ENCODE results near the gene CFAP299.
"Not testable (repeated sequence)": the region's sequence is repeated elsewhere in the genome, so short reads cannot be mapped to it uniquely, and the experiment has no call there.

Gene CFAP299

GRCh38 chr4:80333121-80333520 is 2.4 kb upstream of the CFAP299 start:
- no peak for DNase-seq

- no peak for DNase-seq
Observed at GRCh38 chr4:80334568-80334967, 962 bp upstream of the CFAP299 start.

DNA sequence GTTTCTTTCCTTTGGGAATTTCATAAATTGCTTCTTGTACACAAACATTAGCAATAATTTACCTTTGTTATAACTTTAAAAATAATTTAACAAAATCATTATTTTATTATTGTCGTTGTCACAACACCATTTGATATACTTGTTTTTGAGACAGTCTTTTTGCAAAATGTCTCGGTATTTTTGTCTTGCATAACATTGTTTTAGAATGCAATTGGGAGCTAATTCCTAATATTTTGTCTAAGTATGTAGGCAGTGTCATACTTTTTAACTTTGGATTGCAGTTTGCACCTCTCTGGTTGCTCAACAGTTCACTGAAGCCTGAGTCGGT is 340 bp upstream of the CFAP299 start:
- no peak for DNase-seq

DNA sequence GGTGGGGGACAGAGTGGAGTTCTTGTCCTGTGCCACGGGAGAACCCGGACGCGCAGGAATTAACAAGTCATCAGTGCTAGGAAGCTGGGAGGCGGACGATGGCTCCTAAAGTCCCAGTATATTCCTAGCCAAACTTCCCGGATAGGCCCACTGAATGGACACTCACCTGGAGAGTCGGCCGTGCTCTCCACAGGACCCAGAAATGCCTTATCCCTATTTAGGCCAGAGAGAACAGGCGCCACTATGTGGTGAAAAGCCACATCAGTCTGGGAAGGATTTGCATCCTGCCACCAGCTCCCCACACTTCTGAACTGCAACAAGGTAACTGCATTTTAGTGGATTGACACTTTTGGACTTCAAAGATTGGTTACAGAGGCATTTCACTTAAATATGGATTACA is 1.1 kb downstream of the CFAP299 start:
- DNase-seq = no peak

DNA sequence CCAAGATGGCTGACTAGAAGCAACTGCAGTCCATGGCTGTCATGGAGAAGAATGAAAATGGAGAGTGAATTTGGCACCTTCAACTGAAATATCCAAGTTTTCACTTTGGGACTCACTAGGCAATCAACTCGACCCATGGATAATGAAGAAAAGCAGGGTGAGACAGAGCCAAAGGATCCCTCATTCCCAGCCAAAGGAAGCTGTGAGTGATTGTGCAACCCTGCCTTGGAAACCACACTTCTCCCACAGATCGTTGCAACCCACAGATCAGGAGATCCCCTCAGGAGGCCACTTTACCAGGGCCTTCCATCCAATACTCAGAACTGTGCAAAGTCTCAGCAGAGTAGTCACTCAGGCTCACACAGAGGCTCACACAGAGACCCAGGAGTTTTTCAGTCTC is 4.5 kb downstream of the CFAP299 start:
- no peak for DNase-seq

GRCh38 chr4:80342684-80343083 is 7.2 kb downstream of the CFAP299 start:
- DNase-seq = not testable (repeated sequence)

- DNase-seq = no peak
Observed at GRCh38 chr4:80343887-80344286, 8.4 kb downstream of the CFAP299 start.

DNA sequence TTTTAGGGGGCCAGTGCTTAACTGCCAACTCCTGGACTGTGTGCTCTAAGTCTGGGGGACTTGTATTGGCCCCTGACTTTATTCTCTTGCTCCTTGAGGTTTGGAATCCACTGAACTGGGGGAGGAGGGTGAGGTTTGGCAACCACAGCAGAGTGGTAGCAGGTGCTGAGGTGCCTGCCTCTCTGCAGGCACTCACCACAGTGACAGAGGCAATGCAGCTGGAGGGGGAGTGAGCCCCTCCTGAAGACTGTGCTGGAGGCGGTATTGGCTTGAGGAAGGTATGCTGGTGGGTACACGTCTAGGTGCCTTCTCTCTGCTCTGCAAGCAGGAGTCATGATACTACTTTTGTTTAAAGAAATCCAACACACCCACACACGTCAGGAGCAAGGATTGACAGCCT is 24.6 kb downstream of the CFAP299 start:
- DNase-seq = no peak

DNA sequence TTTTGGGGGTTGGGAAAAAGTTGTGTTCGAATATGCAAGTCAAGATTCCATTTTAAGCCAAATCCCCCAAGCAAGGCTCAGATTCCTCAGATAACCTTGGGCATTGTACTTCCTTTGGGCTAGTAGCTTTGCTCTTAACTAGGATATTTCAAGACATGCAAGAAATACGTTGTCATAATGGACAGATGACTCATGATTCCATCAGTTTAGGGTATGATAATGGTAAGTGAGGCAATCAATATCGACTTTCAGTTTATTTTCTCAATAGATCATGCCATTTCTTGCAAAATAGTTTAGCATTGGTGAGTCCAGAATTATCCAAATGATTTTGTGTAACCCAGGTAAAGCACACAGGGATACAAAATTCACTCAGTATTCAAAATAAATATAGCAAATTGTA is 25.4 kb downstream of the CFAP299 start:
- DNase-seq = no peak

GRCh38 chr4:80361329-80361900 is 25.9 kb downstream of the CFAP299 start:
- DNase-seq = no peak

GRCh38 chr4:80362578-80363181 is 27.1 kb downstream of the CFAP299 start:
- peak; percentile 1 for DNase-seq

DNA sequence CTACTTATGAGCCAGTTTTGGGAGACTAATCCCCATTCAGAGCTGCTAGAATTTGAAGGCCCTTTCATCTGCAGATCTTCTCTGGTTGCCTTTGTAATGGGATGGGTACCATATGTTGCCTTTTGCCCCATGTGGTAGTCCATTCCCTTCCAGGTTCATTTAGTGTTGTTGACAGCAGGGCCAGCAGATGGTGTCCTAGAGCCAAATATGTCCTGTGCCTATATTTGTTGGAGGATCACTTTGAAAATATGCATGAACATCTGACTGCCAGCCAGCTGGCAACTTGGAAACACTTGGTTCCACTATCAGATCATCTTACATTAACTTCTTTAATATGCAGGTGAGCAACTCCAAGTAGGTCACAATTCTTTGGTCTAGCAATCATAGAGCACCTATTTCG is 30.4 kb downstream of the CFAP299 start:
- DNase-seq = peak; percentile 23

- no peak for DNase-seq
Observed at GRCh38 chr4:80367737-80368136, 32.2 kb downstream of the CFAP299 start.

GRCh38 chr4:80370635-80371034 is 35.1 kb downstream of the CFAP299 start:
- no peak for DNase-seq

DNA sequence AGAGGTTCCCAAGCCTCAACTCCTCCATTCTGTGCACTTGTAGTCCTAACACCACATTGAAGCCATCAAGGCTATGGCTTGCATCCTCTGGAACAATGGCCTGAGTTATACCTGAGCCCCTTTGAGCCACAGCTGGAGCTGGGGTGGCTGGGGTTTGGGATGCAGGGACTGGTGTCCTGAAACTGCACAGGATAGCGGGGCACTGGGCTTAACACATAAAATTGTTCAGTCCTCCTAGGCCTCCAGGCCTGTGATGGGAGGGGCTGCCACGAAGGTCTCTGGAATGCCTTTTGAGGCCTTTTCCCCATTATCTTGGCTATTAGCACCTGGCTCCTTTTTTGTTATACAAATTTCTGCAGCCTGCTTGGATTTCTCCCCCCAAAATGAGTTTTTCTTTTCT is 35.5 kb downstream of the CFAP299 start:
- no peak for DNase-seq

DNA sequence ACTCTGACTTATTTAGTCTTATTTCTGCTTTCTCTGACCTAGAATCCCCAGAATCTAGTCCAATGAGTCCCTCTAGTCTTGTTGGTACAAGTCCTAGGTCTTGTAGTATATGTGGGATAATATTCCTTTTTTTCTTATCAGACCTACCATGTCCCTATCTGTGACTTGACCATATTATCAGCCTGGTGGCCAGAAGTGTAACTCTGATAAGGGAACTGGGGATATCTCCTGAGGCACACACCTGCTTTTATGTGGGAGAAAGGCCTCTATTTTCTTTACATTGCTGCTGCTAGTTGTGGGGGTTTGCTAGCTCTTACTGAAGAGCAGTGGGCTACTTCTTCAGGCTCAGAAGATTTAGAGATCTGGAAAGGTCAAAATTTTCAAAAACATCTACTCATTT is 38.6 kb downstream of the CFAP299 start:
- DNase-seq = no peak

- DNase-seq = no peak
Observed at GRCh38 chr4:80382090-80382832, 46.7 kb downstream of the CFAP299 start.

DNA sequence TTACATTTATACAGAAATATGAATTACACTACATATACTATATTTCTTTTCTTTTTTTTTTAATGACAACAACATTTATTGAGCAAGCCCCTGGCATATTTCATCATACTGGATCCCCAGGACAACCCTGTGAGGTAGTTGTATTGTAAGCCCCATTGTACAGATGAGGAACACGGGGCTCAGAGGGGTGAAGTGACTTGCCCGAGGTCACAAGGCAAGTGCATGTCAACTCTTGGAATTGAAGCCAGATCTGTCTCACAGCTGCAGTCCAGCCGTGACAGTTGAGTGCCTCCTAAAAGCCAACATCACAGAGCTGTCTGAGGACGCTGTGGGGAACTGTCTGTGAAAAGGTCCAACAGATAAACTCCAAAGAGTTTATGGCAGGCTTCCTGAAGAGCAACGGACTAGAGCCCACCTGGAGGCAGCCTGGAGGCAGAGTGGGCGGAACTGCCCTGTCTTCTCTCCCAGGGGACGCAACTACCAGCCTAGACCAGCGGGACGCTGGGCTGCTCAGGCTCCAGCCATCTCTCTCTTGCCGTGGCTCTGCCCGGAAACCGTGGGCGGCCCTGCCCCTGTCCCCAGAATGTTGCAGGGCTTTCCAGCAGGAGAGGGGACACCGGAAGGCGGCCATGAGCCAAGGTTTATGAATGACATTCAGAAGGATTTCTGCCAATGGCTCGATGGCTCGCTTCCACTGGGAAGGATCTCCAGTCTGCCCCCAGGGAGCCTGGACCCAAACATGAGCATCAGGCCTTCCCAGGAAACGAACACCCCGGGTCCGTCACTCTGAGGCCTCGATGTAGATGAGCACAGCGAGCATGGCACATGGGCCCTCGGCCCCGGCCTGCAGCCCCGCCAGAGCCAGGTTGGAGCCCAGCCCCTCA is 50.1 kb downstream of the CFAP299 start:
- DNase-seq = no peak

DNA sequence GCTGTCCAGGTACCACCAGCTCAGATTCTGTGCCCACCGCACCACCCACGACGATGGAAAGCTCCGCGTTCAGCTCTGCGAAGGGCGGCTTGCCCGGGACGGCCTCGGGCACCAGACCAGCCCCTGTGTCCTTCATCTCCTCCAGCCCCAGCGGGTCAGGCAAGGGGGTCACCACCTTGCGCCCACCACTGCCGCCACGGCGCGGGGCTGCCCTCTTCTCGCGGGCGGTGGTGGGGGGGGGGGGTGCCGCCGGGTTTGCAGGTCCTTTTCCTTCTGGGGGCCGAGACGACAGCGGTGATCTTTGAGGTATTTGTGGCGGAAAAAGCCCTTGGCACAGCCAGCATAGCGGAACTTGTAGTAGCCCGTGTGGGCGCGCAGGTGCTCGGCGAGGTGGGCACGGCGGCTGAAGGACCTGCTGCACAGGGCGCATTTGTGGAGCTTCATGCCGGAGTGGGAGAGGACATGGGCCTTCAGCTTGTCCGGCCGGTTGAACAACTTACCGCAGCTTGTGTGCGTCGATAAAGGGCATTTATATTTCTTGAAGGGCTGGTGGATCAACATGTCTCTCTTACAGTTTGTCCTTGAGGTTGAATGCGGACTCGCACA is 50.9 kb downstream of the CFAP299 start:
- DNase-seq = no peak

DNA sequence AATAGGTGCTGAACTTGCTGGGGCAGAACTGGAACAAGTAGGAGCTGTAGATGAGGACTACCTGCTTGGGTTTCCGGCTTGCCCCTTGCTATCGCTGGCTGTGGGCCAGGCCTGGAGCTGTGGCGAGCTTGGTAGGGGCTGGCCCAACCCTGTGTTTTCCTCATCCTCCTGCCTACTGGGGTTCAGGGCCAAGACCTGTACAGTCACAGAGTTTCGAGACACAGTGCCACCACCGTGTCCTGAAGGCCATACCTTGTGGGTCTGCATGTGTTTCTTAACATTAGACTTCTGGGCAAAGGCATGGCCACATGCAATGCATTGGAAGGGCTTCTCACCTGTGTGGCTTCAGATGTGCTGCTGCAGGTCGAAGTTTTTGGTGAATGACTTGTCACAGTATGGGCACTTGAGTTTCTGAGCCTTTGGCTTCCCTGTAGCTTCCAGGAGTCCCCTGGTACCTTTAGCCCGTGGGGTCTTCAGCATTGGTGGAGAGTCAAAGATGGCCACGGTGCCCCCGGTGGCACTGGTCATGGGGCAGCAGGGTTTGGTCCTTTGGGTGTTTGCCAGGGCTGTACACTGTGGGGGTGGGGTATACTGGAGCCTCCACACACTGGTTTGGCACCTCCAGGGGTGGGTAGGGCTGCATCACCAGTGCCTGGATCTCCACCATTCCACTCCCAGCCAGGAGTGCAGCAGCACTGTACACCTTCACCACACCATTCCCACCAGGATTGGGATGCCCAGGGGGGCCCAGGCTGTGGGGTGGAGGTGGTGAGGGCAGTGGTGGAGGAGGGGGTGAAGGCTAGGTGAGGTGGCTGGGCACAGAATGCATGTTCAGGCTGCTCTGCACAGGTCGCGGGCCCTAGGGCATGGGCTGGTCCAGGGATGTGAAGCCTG is 52.1 kb downstream of the CFAP299 start:
- no peak for DNase-seq

- no peak for DNase-seq
Observed at GRCh38 chr4:80388284-80388607, 52.7 kb downstream of the CFAP299 start.

DNA sequence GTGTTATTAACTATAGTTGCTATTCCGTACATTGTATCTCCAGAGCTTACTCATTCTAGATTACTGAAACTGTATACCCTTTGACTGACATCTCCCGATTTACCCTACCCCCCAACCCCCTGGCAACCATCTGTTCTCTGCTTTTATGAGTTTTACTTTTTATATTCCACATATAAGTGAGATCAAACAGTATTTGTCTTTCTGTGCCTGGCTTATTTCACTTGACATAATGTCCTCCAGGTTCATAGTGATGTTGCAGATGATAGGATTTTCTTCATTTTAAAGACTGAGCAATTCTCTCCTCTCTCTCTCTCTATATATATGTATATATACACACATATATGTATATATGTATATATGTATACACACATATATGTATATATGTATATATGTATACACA is 54.6 kb downstream of the CFAP299 start:
- no peak for DNase-seq

Data from NCI-H446 treated with DMSO at 0.1 percent for 48 hours (cell line).